ENCODE data around the gene LTBP1. TPM values are rescaled to one million over a fixed set of nuclear protein-coding genes. Genes with fewer than 3 reads are reported as not detected.

LTBP1 gene
- total RNA-seq, 1 experiment from 2014 or later, result 28.5 TPM

DNA sequence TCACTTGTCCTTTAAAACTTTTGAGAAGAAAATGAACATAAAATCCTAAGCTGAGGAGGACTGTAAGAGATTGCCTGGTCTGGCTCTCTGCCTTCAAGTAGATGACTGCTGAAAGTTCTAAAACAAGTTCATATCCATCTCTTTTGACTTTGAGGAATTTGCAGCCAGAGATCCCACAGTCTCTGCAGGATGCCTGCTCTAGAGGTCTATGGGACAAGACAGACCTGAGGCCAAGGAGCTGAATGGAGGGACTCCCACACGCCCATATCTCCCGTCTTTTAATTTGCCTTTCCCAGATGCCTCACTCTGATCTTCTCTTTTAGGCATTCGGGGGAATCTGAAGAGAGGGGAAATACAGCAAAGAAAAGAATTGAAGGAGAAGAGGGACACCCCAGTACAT, 273.8 kb downstream of the LTBP1 start:
- H3K27ac ChIP-seq (ENCODE audit: insufficient read length, low read depth, low read length), result no peak overlapping the region
- no peak overlapping the region for H3K18ac ChIP-seq (ENCODE audit: insufficient read length, low read depth, low read length)
- no peak overlapping the region for H2BK12ac ChIP-seq (ENCODE audit: insufficient read length, low read depth, low read length)
- no peak overlapping the region for H3K4ac ChIP-seq (ENCODE audit: low read depth, low read length)
- H3K4me2 ChIP-seq (ENCODE audit: insufficient read depth, insufficient read length, low read length), result no peak overlapping the region
- no peak for DNase-seq
- H2BK15ac ChIP-seq (ENCODE audit: low read depth, low read length), result no peak overlapping the region
- no peaks in the 10 kb centered on the region for H3K27me3 ChIP-seq (ENCODE audit: insufficient read depth, low read length)
- H4K91ac ChIP-seq (ENCODE audit: insufficient read length, low read depth, low read length), result no peak overlapping the region
- H3K23me2 ChIP-seq (ENCODE audit: insufficient read length, low read depth, low read length, poor library complexity, severe bottlenecking), result no peaks in the 10 kb centered on the region
- H3K27ac Mint-ChIP-seq, result peak overlapping the region in 2 of 3 experiments; percentile 17 to 30; a peak in 3 of 7 replicates
- peaks cover 14 to 18% of the 10 kb centered on the region in 2 experiments for H3K4me1 Mint-ChIP-seq
- H3K9me3 Mint-ChIP-seq, result no peaks in the 10 kb centered on the region; a peak in 1 of 5 replicates
- H3K9ac ChIP-seq (ENCODE audit: extremely low read depth, insufficient read length, low read length), result no peak overlapping the region
- no peak overlapping the region for H2AK5ac ChIP-seq (ENCODE audit: insufficient read length, low read length)
- H3K9me3 ChIP-seq (ENCODE audit: control insufficient read depth, low read depth, low read length), result no peaks in the 10 kb centered on the region
- H3K23ac ChIP-seq (ENCODE audit: insufficient read length, low read depth, low read length), result no peak overlapping the region
- no peak for TF ChIP-seq CTCF (conservative IDR thresholded peaks at IDR 0.05)
- H2BK20ac ChIP-seq (ENCODE audit: low read depth, low read length, poor library complexity, severe bottlenecking), result no peak overlapping the region
- no peaks in the 10 kb centered on the region for H4K20me1 ChIP-seq (ENCODE audit: control insufficient read depth, insufficient read depth, insufficient read length)
- H3K79me2 ChIP-seq (ENCODE audit: insufficient read depth, low read length), result no peaks in the 10 kb centered on the region
- H3K27me3 Mint-ChIP-seq (ENCODE audit: low read depth), result no peaks in the 10 kb centered on the region
- no peak overlapping the region for H3T11ph ChIP-seq (ENCODE audit: low read length)
- H3K36me3 Mint-ChIP-seq (ENCODE audit: insufficient read depth in 1 of 3, low read depth in 3 of 3), result peaks cover 0 to 5% (median 2%) of the 10 kb centered on the region in 3 experiments; a peak in 2 of 7 replicates
- H4K5ac ChIP-seq (ENCODE audit: insufficient read length, low read depth, low read length), result no peak overlapping the region
- no peaks in the 10 kb centered on the region for H3K79me1 ChIP-seq (ENCODE audit: insufficient read depth, low read depth, low read length, poor library complexity, severe bottlenecking)
- H3K14ac ChIP-seq (ENCODE audit: insufficient read depth, low read length), result no peak overlapping the region
- no peak overlapping the region for H2BK5ac ChIP-seq (ENCODE audit: insufficient read length, low read length)
- no peak overlapping the region for H2AFZ ChIP-seq (ENCODE audit: low read length)
- H3K4me1 ChIP-seq (ENCODE audit: insufficient read depth, low read length), result no peaks in the 10 kb centered on the region; the same call in 1 of the 2 replicates
- H4K8ac ChIP-seq (replicated peaks; ENCODE audit: insufficient read length, low read depth, low read length), result no peak overlapping the region
- H3K4me3 Mint-ChIP-seq, result no peak overlapping the region
- no CpG with 5 or more reads among the region's 3 CpGs for WGBS (ENCODE audit: extremely low coverage, insufficient read length, low lambda C conversion rate)
- no peak overlapping the region for H3K56ac ChIP-seq (ENCODE audit: insufficient read length, low read depth, low read length)
- no peak overlapping the region for H2BK120ac ChIP-seq (ENCODE audit: low read depth, low read length, poor library complexity, severe bottlenecking)
